ENCODE results near the gene RAB35.
A peak's percentile ranks its signal among the peaks of the same experiment; 100 is the strongest.

The RAB35 gene

DNA sequence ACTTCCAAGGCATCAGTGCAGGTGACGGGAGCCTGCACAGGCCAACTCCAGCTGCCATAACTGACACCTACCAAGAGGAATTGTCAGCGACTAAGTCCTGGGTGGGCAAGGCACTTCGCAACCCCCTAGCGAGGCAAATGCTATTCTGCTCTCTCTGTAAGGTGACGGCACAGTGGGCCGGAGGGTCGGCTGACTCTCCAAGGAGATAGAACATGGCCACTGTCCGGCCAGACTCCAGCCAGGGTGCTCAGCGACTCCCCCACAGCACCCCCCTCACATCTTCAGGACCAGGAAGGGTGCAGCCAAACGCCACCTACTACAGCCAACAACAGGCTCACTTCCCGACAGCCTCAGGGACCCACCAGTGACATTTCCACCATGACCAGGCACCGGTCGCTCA is 13.2 kb downstream of the RAB35 start:
- DNase-seq (ENCODE audit: low spot score), result no peak

DNA sequence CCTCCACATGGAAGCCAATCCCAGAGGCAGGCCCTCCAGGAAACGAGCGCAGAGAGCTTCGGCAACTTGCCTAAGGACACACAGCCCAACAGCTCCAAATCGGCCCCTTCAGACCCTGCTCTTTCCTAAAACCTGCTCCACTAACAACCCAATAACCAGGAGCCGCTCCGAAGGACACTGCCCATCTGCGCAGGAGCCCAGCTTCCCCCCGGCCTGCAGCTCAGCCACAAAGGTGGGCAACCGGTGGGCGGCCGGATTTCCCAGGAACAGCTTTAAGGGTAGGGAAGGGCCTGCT is 13.6 kb downstream of the RAB35 start:
- no peak for DNase-seq (ENCODE audit: low spot score)

DNA sequence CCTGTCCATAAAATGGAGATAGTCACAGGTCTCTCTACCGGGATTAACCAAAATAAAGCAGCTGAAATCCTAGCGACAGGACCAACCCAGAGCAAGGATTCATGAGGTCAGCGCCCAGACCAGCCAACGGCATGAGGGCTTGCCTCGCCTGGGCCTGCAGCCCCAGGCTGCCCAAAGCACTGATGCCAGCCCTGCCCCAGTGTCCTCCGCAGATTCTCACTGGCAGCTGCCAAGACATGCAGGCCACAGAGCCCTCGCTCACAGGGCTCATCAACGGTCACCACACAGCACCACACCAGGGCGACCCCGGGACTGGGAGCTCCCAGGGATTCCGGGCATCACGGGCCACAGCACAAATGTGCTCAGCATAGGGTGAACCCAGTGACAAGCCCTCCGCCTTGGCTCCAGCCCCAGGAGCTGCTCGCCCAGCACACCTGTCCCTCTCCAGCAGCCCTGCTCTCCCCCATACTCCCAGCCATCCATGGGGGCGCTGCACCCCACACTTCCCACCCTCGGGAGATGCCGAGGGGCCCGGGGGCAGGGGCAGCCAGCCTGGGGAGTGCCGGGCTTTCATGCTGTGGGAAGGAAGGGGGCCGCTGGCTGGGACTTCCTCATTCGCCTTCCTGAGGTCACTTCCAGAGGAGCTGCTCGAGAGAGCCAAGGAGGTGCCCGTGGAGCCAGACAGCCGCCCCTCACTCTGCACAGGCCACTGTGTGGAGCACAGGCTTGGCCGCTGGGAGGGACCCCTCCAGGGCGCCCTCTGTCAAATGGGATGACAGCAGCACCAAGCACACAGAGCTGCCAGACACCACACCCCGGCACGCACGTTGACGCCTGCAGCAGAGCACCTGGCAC is 14.1 kb downstream of the RAB35 start:
- DNase-seq (ENCODE audit: low spot score), result no peak

DNA sequence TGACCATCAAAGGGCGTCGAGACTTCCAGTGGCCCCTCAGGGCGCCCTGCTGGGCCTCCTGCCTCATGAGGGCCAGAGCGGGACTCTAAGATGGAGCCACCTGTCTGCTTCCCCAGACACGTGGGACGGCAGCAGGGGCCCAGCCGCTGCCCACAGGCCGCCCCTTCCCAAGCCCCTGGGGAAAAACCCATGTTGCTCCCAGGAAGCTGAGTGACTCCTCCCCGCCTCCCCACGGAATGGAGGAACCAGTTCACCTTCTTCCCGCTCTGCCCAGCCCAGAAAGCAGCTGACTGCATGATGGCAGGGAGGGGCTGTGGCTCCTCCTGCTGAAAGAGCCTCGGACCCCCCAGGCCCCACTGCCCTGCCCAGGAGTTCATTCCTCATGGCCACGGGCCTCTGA is 14.9 kb downstream of the RAB35 start:
- DNase-seq (ENCODE audit: low spot score), result no peak

DNA sequence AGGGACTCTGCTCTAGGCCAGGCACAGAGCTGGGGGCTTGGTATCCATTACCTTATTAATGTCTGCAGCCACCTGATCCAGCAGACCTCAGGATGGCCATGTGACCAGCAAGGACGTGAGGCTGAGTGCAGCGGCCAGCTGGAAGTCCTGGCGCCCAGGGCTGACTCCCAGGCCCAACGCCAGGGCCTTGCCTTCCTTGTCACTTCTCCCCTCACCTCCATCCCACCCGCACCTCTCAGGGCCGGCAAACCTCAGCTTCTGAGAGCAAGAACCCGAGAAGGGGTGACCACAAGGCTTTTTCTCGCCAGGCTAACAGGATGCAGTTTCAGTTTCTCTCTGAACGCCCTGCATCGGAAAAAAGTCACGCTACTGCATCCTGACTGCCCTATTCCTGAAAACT is 15.4 kb downstream of the RAB35 start:
- no peak for DNase-seq (ENCODE audit: low spot score)

DNA sequence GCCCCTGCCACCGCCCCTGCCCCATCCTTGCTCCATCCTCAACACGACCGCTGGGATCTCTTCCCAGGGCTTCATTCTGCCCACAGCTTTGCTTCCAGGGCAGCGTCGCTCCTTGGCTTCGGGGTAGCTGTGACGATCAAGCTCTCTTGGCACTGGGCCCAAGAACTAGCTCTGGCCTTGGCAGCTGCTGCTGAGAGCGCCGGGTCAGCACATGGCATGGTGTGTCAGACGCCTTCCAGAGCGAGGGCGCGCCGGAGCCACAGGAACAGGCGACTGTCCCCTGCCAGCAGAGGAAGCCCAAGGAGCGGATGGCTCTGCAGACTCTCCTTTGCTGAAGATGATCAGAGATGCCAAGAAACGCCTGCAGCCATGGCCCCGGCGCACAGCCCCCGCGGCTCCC is 15.9 kb downstream of the RAB35 start:
- peak; percentile 90 for DNase-seq (ENCODE audit: low spot score)

DNA sequence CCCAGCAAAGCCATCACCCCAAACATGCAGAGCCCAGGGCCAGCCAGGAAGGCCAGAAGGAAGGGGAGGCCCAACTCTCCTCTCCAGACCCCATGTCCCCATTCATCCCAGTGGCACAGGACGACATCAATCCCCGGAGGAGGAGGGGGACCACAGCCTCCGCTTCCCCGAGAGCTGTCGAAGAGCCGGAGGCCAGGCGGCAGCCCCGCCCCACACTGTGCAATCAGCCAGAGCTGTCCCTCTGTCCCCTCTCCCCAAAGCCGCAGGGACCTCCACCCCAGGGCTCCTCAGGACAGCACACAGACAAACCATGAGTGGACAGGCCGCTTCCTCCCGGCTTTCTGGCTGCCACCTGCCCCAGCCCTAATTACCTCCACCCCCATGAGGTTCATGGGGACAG is 16.8 kb downstream of the RAB35 start:
- no peak for DNase-seq (ENCODE audit: low spot score)

DNA sequence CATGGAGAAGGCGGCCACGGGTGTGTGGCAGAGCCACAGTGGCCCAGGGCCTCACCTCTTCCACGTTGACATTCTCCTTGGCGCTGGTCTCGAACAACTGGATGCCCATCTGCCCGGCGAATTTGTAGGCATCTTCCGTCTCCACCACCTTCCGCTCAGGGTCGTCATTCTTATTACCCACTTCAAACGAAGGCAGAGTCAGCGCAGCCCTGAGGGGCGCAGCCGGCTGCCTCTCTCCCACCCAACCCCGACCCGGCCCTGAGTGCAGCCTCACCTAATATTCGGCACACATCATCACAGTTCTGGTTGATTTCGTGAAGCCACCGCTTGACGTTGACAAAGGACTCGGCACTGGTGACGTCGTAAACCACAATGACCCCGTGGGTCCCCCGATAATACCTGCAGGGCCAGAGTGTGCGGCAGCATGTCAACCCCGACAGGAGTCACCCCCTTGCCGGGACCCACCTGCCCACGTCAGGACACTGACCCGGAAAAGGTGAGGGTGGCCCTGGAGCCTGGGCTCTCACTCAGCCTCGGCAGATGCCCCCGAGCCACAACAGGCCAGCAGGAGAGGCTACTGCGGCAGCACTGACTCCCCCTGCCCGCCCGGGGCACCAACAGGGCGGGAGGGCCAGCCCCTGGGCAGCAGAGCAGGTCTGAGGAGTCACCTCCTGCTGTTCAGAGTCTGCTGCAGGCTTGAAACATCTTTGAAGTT is 17.6 kb downstream of the RAB35 start:
- DNase-seq (ENCODE audit: low spot score), result no peak

DNA sequence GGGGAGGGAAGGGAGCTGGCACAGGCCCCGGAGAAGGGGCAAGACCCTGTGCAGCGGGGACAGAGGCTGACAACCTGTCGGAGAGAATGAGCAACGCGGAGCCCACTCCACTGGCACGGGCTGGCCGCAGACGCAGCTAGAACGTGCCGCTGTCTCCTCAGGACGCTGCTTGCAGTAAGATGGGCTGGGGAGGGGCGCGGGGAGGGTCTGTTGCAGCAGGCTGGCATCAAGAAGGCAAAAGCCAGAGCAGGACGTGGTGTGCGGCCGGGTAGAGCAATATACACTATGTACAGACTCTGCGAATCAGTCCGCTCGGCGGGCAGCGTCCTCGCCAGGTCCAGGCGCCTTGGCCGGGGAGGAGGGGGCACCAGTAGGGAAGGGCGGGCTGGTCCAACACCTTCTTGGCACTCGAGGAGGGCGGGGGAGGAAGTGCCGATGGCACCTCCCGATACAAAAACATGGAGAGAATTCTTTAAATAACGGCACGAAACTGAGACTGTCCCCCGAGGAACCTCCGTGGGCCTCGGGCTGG is 19.8 kb downstream of the RAB35 start:
- DNase-seq (ENCODE audit: low spot score), result no peak

DNA sequence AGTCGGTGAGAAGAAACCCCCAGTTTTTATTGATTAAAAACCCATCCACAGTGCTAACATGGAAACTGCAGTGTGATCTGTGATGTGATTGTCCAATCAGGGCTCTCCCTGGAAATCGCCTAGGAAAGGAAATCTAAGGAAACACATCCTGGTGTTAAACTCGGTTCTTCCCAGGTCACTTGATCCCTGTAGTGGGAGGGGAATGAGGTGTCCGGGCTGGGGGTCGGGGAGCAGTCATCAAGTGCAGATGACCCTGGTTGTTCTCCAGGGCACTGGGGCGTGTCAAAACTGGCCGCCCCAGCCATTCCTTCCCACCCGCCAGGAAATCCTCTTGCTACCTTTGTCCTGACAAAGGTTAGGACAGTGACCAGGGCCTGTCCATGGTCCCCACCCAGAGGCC is 20.8 kb downstream of the RAB35 start:
- DNase-seq (ENCODE audit: low spot score), result no peak

DNA sequence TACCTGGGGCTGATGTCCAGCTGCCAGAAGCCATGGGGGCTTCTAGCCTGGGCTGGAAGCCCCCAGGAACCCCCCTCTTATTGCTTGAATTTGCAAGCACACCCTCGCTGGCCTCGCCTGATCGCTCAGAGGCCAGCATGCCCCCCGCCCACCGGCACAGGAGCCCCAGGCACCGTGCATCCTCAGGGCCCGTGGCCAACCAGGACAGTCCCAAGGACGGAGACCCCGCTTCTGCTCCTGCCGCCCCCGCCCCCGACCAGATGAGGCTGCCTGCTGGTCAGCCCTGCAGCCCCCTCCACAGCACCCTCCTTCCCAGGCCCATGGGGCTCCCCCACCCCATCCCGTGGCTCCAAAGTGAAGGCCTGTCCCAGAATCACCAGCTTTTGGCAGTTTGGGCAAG is 21.2 kb downstream of the RAB35 start:
- no peak for DNase-seq (ENCODE audit: low spot score)

DNA sequence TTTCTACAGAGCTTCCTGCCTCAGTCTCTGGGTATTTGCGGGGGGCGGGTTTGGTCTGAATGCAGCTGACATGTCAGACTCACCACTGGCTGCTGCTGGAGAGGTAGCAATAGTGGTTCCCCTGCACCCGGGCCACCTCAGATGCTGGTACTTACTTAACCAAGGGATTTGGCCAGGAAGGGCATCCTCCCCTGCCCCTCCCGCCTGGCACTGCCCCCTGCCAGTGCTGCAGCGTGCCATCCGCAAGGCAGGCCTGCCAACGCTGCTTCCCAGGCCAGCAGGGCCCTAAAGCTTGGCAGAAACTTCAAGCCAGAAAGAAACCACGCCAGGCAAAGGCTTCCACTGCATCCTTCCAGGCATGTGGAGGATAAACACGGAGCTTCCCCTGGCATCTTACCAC is 22.1 kb downstream of the RAB35 start:
- peak; percentile 59 for DNase-seq (ENCODE audit: low spot score)

DNA sequence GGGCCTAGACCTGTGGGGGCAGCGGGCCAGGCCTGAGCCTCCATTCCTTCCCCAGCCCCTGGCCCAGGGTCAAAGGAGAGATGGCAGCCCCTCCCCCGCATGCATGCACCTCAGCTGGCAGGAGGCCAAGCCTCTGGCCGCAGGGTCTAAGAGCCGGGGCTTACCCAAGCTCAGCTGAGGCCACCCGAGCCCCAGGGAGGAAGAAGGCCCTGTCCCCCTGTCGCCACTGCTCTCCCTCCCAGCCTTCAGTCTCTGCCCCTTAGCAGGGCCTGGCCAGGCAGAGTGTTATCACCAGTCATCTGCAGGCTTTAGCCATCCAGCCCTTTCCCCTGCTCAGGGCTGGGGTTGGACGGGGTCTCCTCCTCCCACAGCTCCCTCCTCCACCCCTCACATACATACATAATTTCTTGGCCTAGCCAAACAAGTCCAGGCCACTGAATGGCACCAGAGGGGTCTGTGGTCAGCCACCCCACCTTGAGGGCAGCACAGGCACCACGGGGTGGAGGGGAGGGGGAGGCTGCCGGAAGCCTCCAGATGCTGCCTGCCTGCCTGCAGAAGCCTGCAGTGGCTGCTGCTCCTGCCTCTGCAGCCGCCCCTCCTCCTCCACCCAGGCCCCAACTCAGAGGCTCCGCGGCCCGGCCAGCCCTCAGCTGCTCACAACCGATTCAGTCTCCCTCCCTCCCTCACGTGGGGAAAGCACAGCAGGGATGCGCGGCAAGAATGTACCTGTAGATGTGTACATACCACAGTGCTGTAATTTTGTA is 22.8 kb downstream of the RAB35 start:
- DNase-seq (ENCODE audit: low spot score), result no peak

DNA sequence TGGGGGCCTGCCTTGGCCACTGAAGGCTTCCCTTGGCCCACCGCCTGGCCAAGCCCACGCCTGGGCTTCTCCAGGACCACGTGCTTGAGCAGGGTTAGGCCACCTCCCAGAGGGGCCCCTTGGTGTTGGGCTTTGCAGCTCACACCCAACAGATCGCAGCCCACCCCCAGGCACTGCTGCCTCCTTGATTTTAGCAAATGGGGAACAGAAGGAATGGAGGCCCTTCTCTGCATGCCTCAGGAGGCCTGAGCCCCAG is 23.3 kb downstream of the RAB35 start:
- DNase-seq (ENCODE audit: low spot score), result no peak

DNA sequence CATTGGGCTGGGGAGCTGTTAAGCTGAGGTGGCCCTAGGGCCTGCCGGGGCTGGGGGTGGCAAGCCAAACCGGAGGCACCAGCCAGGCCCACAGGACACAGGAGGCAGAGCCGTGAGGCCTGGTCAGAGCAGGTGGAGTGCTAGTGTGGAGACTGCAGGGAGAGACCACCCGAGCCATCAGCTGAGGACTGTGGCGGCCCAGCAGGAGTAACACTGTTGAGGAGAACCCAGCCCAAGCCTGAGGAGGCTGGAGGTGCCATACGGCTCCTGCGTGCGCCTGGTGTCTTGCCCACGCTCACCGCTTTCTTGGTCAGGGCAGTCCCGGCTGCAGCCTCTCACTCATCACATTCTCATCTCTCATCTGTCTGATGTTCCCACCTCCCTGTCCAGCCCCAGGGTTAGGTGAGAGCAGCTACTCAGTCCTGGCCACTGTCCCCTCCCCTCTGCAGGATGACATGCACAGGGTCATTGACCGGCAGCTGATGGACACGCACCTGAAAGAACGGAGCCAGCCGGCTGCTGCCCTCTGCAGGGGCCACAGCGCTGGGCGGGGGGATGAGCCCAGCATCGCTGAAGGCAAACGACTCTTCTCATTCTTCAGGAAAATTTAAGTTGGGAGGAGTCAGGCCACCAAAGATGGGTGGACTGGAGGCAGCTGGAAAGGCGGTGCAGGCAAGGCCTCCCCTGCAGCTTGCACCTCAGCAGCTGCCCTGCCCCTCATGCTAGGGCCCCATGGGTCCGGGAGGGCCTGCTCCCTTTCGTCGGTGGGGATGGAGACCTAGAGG is 23.8 kb downstream of the RAB35 start:
- DNase-seq (ENCODE audit: low spot score), result no peak

DNA sequence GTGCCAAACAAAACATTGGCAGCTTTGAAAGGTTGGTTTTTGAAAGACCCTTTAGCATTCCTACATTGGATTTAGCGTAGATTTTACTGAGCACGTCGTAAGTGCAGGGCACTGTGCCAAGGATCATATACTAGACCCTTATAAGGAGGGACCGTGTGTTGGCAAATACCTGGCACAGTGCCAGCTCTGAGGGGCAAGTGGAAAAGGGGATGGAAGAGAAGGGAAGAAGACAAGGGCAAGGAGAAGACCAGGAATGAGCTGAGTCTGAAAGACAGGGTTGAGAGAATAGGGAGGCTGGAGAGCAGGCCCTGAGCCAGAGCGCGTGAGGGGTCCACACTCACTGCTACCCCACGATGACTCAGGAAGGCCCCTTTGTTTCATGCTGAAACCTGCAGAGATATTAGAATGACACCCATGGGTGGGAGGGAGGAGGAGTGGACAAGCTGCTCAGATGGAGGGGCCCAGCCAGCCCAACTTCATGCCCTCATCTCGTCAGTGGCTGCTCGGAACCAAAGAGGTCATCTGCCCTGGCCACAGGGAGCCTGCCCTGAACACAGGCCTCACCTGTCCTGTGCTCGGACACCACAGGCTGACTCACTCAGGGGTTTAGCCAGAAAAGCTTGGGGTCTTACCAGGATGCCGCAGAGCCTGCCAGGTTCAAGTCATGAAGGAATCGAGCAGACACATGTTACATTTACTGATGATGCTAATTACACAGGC is 25.0 kb downstream of the RAB35 start:
- DNase-seq (ENCODE audit: low spot score), result no peak

DNA sequence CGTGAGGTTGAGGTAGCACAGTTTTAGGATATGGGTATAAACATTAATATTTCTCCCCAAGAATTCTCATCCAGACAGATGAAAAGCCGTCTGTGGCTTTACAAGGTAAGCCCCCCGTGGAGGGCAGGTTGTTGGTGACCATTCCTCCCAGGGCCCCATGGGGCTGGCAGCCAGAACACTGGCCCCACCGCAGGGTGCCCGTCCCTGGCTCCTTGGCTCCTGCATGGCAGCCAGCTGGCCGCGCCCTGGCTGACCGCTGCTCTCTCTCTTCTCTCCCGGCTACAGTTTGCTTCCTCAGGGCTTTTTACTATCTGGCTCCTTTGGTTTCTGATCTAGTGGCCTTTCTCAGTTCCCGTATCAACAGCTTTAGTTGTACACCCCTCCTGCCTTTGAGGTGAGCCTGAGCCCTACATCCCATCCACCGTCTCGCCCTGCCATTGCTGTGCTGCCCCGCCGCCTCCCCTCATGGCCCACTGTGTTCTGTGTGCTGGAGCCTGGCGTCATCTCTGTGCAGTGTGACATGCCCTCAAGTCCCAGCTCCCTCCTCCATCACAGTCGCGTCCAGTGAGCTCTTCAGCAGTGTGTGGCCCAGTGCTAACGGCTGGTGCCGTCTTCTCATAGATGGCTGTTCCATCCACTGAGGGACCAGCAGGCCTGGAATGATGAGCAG is 25.8 kb downstream of the RAB35 start:
- no peak for DNase-seq (ENCODE audit: low spot score)

DNA sequence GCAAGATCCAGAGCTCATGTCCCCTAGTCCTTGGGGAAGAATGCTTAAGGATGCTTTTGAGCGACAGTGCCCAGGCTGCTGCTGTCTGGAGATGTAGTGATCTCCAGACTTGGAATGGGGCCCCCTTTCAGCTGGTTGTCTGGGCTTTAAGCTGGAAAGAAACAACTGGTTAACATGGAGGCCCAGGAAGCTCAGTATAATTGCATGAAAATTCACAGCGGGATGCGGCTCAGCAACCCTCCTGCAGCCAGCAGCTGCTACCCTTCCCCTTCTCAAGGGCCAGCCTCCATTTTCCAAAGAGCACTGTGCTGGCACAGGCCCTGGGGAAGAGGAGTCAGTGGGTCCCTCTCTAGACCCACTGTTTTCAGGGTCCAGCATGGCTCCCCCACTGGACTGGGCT is 26.3 kb downstream of the RAB35 start:
- DNase-seq (ENCODE audit: low spot score), result no peak

DNA sequence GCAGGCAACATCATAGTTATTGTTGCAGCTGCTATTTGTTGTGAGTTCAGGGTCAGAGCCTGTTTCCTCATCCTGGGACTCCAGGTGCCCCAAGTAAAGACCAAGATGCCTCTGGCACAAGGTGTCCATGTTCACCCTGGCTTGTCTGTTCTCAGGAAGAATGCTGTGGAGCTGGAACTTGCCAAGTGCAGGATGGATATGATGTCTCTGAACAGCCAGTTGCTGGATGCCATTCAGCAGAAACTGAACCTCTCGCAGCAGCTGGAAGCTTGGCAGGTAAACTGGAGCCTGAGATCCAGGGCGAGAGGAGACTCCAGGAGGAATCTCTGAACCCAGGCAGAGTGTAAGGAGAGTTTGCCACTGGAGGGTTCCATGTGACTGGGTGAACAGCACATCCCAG is 26.8 kb downstream of the RAB35 start:
- no peak for DNase-seq (ENCODE audit: low spot score)

DNA sequence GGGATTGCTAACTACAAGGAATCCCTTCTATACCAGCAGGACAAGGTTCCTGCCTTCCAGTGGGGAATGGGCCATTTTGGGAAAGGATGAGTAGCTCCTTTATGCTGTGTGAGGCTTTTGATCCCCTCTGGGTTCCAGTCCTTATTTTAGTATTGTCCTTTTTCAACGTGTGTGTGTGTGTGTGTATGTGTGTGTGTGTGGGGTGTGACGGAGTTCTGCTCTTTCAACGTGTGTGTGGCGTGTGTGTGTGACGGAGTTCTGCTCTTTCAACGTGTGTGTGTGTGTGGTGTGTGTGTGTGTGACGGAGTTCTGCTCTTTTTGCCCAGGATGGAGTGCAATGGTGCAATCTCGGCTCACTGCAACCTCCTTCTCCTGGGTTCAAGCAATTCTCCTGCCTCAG is 27.4 kb downstream of the RAB35 start:
- DNase-seq (ENCODE audit: low spot score), result no peak
